ENCODE measurements around the gene KYAT1. TPM values are rescaled to one million over a fixed set of nuclear protein-coding genes. Genes with fewer than 3 reads are reported as not detected.
"Not testable (repeated sequence)": the region's sequence is repeated elsewhere in the genome, so short reads cannot be mapped to it uniquely, and the experiment has no call there.

KYAT1 gene
- total RNA-seq, 1 donor from 2014 or later = 9.2 TPM

- DNase-seq (ENCODE audit: low spot score) = no peak
- intact Hi-C loops (cut with DNase I) = no loop called here
Observed at GRCh38 chr9:128891321-128892220, 9.8 kb upstream of the KYAT1 start.

DNA sequence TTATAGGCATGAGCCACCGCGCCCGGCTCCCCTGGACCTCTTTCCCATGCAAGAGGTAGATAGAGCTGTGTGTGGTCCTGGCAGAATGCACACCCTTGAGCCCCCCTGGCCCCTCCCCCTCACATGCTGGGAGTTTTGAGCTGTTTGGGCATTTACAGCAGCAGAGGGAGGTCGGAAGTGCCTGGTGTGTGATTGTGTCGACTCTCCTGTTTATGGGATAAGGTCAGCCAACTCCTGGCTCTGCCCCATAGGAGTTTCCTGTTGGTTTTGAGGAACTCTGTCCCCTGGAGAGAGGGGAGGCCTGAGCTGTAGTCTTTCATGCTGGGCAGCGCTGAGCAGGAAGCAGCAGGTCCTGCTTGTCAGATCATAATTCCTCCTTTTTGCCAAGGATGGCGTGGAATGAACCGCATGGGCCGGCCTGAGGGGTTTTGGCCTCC lies 6.2 kb upstream of the KYAT1 start:
- intact Hi-C loops (cut with DNase I) = no loop called here
- DNase-seq (ENCODE audit: low spot score) = no peak

DNA sequence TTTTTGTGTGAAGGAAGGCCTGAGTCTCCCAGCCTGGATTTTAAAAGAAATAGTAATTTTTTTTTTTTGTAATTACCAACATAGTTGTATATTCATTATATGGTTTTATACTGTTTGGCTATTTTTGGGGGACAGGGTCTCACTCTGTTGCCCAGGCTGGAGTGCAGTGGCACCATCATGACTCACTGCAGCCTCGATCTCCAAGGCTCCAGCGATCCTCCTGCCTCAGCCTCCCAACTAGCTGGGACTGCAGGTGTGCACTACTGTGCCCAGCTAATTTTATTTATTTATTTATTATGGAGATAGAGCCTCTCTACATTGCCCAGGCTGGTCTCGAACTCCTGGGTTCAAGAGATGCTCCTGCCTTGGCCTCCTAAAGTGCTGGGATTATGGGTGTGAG lies 5.3 kb upstream of the KYAT1 start:
- no peak for DNase-seq (ENCODE audit: low spot score)
- intact Hi-C loops (cut with DNase I) = no loop called here

DNA sequence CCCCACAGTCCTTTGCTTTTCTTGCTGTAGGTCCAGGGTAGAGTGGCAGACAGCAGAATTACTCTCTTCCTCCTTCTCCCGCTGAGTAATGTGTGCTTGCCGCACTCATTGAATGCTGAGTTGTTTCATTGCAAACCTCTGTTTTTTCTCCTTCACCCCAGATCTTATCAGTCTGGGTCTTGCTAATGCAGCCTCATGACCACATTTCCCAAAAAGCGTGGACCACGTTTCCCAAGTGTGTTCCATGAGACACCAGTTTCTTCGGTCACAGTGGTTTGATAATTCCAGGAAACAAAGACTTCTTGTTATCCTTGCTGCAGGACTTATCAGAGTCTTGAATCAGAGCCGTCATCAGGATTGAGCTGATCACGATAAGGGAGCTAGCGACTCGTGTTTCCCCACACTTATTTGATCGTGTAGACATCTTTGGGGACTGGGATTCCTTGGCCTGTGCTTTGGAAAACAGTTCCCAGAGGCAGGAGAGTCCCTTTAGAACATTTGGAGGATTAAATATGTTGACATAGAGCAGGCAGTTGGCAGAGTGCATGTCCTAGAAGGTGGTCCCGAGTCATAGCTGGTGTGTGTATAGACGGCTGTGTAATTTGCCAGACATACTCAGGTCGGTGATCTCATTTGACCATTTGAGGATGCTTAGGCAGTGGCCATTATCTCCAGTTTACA lies 4.6 kb upstream of the KYAT1 start:
- intact Hi-C loops (cut with DNase I) = no loop called here
- no peak for DNase-seq (ENCODE audit: low spot score)

GRCh38 chr9:128885798-128886197 lies 4.0 kb upstream of the KYAT1 start:
- no peak for DNase-seq (ENCODE audit: low spot score)
- intact Hi-C loops (cut with DNase I) = no loop called here

DNA sequence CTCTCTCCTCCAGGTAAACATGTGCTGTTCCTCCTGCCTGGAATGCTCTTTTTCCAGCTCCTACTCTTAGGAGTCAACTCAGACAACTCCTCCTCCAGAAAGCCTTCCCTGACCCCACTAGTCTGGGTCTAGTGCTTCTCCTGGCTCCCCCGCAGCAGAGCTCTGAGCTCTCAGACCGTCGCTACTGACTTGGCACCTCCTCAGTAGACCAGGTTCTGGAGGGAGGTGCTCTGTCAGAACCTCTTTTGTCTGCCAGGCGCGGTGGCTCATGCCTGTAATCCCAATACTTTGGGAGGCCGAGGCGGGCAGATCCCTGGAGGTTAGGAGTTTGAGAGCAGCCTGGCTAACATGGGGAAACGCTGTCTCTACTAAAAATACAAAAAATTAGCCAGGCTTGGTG lies 3.6 kb upstream of the KYAT1 start:
- intact Hi-C loops (cut with DNase I) = no loop called here
- no peak for DNase-seq (ENCODE audit: low spot score)

DNA sequence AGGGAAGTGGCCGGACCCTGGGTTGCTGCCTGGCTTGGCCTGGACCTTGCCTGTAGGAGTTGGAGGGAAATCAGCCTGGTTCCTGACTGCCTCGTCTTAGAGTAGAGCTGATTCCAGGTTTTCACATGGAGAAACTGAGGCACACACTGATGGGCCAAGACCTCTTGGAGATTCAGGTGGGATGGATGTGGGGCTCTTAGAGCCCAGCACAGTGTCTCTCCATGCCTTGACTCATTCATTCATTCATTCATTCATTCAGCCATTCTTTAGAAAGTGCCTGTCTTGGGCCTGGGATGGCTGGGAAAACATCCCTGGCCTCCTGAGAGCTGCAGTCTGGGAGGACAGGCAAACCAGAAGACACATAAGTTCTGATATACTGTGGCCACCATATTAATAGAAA lies 2.4 kb upstream of the KYAT1 start:
- no peak for DNase-seq (ENCODE audit: low spot score)
- intact Hi-C loops (cut with DNase I) = no loop called here

GRCh38 chr9:128882677-128883603 lies 1.2 kb upstream of the KYAT1 start:
- no peak for DNase-seq (ENCODE audit: low spot score)
- intact Hi-C loops (cut with DNase I) = loop anchor here (2.0 kb wide), 1 partner anchor 38 kb away; the partner anchor contains the start of gene PHYHD1

GRCh38 chr9:128877852-128878251 lies 3.9 kb downstream of the KYAT1 start:
- intact Hi-C loops (cut with DNase I) = no loop called here
- no peak for DNase-seq (ENCODE audit: low spot score)

GRCh38 chr9:128870941-128871265 lies 10.8 kb downstream of the KYAT1 start:
- not testable (repeated sequence) for DNase-seq (ENCODE audit: low spot score)

DNA sequence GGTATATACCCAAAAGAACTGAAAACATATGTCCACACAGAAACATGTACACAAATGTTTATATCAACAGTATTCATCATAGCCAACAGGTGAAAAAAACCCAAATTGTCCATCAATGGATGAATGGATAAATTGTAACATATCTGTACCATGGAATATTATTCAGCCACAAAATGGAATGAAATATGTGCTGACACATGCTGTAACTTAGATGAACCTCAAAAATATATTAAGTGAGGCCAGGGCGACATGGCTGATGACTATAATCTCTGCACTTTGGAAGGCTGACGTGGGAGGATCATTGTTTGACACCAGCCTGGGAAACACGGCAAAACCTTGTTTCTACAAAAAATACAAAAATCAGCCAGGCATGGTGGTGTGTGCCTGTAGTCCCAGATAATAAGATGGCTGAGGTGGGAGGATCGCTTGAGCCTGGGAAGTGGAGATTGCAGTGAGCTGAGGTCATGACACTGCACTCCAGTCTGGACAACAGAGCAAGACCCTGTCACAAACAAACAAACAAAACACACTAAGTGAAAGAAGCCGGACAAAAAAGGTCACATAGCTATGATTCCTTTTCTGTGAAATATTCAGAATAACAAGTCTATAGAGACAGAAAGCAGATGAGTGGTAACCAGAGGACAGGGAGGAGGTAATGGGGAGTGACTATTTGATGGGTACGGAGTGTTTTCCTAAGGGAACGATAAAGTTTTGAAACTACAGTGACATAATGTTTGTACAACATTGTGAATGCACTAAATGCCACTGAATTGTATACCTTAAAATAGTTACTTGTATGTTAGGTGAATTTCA lies 11.4 kb downstream of the KYAT1 start:
- intact Hi-C loops (cut with DNase I) = no loop called here
- no peak for DNase-seq (ENCODE audit: low spot score)

More at GRCh38 chr9:128870941-128871265, 10.8 kb downstream of the KYAT1 start:
- intact Hi-C loops (cut with DNase I) = not testable (repeated sequence)

- intact Hi-C loops (cut with DNase I) = loop anchor here (1.0 kb wide), 1 partner anchor 65 kb away; no protein-coding TSS in a partner anchor
- DNase-seq (ENCODE audit: low spot score) = peak; percentile 89
Observed at GRCh38 chr9:128863647-128864046, 18.1 kb downstream of the KYAT1 start.

DNA sequence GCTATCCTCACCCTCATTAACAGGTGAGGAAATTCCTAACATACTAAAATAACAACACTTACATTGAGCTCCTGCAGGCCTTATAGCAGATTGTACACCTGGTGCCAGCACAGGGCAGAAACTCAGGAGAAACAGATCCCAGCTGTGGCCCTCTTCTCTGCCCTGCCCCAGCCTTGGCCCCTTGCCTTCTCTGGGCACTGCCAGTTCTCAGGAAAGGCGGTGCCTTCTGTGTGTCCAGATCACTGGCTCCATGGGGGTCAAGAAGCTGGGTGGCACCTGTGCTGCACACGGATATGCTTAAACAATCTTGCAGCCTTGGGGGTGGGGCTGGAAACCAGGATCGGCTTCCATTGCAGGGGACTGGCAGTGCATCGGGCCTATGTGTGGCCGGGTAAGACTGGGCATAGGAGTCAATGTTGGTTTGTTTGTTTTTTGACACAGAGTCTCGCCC lies 19.3 kb downstream of the KYAT1 start:
- no peak for DNase-seq (ENCODE audit: low spot score)

GRCh38 chr9:128861501-128861900 lies 20.2 kb downstream of the KYAT1 start:
- intact Hi-C loops (cut with DNase I) = no loop called here

More for the DNA sequence above, 19.3 kb downstream of the KYAT1 start:
- intact Hi-C loops (cut with DNase I) = no loop called here

GRCh38 chr9:128860937-128861336 lies 20.8 kb downstream of the KYAT1 start:
- no peak for DNase-seq (ENCODE audit: low spot score)
- intact Hi-C loops (cut with DNase I) = no loop called here

More at GRCh38 chr9:128861501-128861900, 20.2 kb downstream of the KYAT1 start:
- DNase-seq (ENCODE audit: low spot score) = no peak

- intact Hi-C loops (cut with DNase I); DNase-seq (ENCODE audit: low spot score): not testable (repeated sequence)
Observed at GRCh38 chr9:128858476-128858875, 23.3 kb downstream of the KYAT1 start.

GRCh38 chr9:128854454-128854853 lies 27.3 kb downstream of the KYAT1 start:
- DNase-seq (ENCODE audit: low spot score); intact Hi-C loops (cut with DNase I): not testable (repeated sequence)

GRCh38 chr9:128852646-128853045 lies 29.1 kb downstream of the KYAT1 start:
- DNase-seq (ENCODE audit: low spot score); intact Hi-C loops (cut with DNase I): not testable (repeated sequence)
